ENCODE data around the gene VPS52.
"Not testable (repeated sequence)": the region's sequence is repeated elsewhere in the genome, so short reads cannot be mapped to it uniquely, and the experiment has no call there.

Gene VPS52

GRCh38 chr6:33280539-33280938 lies 8.9 kb upstream of the VPS52 start:
- no peak for DNase-seq (ENCODE audit: low spot score)

DNA sequence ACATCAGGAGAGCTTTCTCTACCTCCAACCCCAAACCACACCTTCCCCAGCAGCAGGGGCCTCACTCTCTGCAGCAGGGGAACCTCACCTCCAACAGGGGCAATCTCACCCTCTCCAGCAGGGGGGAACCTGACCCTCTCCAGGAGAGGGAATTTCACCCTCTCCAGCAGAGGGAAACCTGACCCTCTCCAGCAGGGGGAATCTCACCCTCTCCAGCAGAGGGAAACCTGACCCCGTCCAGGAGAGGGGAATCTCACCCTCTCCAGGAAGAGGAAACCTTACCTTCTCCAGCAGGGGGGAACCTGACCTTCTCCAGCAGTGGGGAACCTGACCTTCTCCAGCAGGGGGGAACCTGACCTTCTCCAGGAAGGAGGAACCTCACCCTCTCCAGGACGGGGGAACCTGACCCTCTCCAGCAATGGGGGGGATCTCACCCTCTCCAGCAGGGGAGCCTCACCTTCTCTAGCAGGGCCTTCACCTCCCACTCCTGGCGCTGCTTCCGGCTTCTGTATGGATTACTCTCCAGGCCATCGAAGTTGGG lies 8.4 kb upstream of the VPS52 start:
- DNase-seq (ENCODE audit: low spot score) = peak; percentile 61

DNA sequence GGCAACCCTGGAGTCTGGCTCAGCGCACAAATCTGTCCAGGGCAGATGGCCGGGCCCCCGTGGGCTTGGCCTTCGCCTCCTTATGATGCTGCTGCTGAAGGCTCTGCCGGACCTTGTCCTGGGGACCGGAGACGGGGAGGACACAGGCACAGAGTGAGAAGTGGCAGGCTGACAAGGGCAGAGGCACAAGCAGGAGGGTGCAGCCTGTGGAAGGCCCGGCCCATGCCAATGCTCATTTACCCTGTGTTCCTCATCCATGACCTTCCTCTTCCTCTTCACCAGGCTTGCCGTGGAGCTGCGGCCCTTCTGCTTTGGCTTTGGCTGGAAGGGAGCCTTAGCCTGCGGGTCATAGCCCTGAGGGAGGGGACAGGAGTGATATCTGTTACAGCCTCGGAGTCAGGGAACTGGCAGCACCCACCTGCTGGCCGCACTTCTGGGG lies 7.6 kb upstream of the VPS52 start:
- DNase-seq (ENCODE audit: low spot score) = no peak

- DNase-seq (ENCODE audit: low spot score) = no peak
Measured at GRCh38 chr6:33278810-33279209, 7.1 kb upstream of the VPS52 start.

- DNase-seq (ENCODE audit: low spot score) = no peak
Measured at GRCh38 chr6:33278392-33278741, 6.7 kb upstream of the VPS52 start.

- no peak for DNase-seq (ENCODE audit: low spot score)
Measured at GRCh38 chr6:33277663-33278391, 6.2 kb upstream of the VPS52 start.

DNA sequence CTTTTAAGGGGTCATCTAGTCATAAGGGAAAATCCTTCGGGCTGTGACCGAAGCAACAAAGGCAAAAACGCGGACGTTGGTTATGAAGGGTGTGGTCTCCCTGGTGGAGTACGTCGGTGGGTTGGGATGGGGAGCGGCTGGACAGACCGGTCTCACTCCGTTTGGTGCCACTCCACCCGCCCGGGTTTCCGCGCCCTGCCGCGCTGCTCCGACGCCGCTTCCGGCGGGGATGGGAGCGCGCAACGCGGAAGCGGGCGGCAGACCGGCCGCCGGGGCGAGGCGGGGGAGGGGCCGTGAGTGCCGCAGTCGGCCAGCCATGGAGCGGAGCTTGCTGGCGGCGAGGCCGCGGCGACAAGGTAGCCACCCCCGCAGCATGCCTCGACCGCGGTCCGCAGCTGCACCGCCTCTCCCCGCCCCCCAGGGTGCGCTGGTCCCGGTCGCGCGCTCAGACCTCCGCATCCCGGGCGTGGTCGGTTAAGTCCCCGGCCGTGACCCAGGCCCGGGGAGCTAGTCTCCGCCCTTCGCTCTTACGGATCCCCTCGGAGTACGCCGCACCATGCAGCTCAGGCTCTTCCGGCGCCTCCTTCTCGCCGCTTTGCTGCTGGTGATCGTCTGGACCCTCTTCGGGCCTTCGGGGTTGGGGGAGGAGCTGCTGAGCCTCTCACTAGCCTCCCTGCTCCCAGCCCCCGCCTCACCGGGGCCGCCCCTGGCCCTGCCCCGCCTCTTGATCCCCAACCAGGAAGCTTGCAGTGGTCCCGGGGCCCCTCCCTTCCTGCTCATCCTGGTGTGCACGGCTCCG lies 5.4 kb upstream of the VPS52 start, which contains the start of gene B3GALT4:
B3GALT4 (plus strand) TSS at position 260 of the 799 bp plus-strand sequence; CDS start at position 557, 297 bp downstream.
- peak; percentile 79 for DNase-seq (ENCODE audit: low spot score)

- no peak for DNase-seq (ENCODE audit: low spot score)
Measured at GRCh38 chr6:33276581-33276863, 4.8 kb upstream of the VPS52 start.

GRCh38 chr6:33275795-33276580 lies 4.3 kb upstream of the VPS52 start:
- DNase-seq (ENCODE audit: low spot score) = not testable (repeated sequence)

DNA sequence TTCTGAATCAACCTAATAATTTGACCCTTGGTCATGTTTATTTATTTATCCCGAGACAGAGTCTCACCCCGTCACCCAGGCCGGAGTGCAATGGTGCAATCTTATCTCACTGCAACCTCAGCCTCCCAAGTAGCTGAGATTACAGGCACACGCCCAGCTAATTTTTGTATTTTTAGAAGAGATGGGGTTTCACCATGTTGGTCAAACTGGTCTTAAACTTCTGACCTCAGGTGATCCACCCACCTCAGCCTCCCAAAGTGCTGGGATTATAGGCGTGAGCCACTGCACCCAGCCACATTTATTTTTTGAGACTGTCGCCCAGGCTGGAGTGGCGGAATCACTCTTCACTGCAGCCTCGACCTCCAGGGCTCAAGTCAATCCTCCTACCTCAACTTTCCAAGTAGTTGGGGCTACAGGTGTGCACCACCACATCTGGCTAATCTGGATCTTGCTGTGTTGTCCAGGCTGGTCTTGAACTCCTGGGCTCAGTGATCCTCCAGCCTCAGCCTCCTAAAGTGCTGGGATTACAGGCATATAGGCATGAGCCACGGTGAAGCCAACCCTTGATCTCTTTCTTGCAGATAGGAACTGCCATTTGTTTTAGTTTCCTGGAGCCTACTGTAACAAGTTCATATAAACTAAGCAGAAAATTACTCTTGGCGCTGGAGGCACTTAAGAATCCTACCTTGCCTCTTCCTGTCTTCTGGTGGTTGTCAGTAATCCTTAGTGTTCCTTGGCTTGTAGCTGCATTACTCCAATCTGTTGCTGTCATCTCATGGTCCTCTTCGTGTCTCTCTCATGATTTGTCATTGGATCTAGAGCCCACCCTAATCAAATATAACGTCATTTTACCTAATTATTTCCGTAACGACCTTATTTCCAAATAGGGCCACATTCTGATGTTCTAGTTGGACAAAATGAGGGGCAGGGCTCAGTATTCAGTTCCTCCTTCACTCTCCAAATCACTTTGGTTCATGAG lies 2.5 kb upstream of the VPS52 start:
- no peak for DNase-seq (ENCODE audit: low spot score)

DNA sequence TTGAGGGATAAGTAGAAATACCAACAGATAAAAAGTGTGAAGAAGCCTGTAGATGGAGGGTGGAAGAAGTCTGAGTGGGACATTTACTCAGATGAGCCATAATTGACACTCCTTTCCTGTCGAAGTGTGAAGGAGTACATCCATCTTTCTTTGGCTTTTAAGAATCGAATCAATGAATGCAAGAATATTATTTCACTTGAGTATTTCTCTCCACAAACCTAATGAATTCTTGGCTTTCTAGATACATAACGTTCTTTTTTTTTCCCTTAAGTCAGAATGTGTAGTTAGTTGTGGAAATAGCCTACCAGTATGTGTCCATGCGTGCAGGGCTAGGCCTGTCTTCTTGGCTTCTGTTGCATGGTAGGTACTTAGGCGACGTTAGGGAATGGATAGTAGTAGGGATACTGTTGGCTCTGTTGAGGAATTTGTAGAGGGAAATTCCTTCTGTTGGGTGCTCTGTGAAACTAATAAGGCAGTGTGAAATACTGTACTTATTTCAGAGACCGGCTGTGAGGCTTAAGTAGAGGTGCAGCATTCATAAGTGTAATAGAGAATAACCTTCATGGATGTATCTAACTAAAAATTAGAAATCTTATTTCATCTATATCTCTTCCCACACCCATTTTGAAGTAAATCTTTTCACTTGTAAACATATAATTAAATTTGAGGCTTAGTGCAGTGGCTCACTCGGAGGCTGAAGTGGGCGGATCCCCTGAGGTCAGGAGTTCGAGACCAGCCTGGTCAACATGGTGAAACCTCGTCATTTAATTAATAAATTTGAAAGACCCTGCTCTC lies 1.6 kb upstream of the VPS52 start:
- DNase-seq (ENCODE audit: low spot score) = no peak

GRCh38 chr6:33272275-33273128 lies 826 bp upstream of the VPS52 start:
- no peak for DNase-seq (ENCODE audit: low spot score)

GRCh38 chr6:33271117-33271467 lies 584 bp downstream of the VPS52 start:
- DNase-seq (ENCODE audit: low spot score) = no peak

DNA sequence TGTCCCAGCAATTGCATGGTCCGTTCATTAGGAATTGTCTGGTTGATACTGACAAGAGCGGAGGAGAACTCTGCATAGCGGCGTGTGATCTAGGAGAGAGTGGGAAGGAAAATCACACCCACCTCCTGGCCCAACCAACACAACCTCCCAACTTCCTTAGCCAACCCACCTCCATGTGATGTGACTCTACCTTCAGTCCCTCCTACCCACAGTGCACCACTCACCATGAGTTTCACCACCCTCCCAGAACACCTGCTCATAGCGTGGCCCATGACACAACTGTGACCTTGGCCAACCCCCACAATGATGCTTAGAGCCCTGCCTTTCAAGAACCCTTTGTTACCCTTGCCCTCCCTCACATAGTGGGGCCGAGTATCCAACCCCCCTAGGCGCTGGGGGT lies 7.7 kb downstream of the VPS52 start:
- no peak for DNase-seq (ENCODE audit: low spot score)

DNA sequence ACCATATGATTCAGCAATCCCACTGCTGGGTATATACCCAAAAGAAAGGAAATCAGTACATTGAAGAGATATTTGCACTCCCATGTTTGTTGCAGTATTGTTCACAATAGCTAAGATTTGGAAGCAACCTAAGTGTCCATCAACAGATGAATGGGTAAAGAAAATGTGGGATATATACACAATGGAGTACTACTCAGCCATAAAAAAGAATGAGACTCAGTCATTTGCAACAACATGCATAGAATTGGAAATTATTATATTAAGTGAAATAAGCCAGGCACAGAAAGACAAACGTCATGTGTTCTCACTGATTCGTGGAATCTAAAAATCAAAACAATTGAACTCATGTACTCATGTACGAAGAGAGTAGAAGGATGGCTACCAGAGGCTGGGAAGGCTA lies 9.2 kb downstream of the VPS52 start:
- DNase-seq (ENCODE audit: low spot score) = not testable (repeated sequence)

DNA sequence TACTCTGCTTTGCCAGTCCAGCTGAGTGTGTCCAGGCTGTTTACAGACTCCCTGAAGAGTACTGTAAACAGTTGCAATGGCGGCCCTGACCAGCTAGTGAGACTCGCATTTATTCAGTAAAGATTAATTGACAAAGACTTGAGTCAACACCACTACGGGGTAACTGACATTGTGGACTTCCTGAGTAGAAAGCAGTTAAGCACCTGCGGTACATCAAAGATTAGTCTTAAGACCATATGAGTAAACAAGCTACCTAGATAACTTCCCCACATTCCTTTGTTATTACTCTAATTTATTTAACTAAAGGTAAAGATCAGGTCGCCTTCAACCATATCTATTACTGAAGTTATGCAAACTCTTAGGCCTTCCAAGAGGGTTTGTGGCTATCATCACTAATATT lies 12.6 kb downstream of the VPS52 start:
- DNase-seq (ENCODE audit: low spot score) = no peak

DNA sequence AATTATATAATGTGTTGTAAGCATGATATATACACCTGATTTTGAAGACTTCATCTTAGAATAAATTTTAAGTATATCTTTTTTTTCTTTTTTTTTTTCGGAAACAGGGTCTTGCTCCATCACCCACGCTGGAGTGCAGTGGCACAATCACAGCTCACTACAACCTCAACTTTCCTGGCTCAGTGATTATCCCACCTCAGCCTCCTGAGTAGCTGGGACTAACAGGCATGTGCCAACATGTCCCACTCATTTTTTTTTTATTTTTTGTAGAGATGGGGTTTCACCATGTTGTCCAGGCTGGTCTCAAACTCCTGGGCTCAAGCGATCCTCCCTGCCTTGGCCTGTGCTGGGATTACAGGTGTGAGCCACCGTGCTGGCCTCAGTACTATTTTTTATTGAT lies 17.1 kb downstream of the VPS52 start:
- no peak for DNase-seq (ENCODE audit: low spot score)

GRCh38 chr6:33252759-33253158 lies 18.9 kb downstream of the VPS52 start:
- no peak for DNase-seq (ENCODE audit: low spot score)

- no peak for DNase-seq (ENCODE audit: low spot score)
Measured at GRCh38 chr6:33251395-33252012, 20.2 kb downstream of the VPS52 start.

All from SW480 (cell line).